ENCODE data around the gene DNAI2.

DNA sequence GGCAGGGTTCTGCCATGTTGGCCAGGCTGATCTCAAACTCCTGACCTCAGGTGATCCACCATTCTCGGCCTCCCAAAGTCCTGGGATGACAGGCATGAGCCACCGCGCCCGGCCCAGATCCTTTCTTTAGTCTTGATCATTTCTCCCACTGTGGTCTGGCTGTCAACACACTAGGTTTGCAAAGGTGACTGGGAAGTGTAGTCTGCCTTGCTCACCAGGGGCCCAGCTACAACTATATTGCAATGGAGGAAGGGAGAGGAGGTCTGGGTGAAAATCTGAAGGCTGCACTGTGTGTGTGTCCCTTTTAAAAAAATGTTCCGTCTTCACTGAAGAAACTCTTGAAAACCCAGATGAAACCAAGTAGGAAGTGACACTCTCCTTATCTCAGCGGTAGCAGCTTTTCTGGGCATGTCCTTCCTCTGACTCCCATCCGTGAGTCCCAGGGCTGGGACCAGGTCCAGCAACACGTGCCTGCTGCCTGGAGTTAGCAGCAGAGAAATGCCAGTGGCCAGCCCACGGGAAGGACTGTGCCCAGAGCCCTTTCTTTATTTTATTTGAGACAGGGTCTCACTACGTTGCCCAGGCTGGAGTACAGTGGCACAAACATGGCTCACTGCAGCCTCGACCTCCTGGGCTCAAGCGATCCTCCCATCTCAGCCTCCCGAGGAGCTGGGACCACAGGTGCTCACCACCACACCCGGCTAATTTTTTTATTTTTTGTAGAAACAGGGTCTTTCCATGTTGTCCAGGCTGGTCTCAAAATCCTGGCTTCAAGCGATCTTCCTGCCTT lies 34.1 kb downstream of the DNAI2 start:
- TF ChIP-seq CTCF (IDR thresholded peaks at IDR 0.05) (no peak), POLR2A (IDR thresholded peaks at IDR 0.05) (no peak)

Data from thyroid gland (tissue), 4 donors.